ENCODE measurements around the gene SNN.

The SNN gene

GRCh38 chr16:11635113-11635652, 33.1 kb upstream of the SNN start:
- no peak for DNase-seq (ENCODE audit: low read depth in 2 of 2, low spot score in 1 of 2)

GRCh38 chr16:11635679-11636171, 32.5 kb upstream of the SNN start:
- no peak for DNase-seq (ENCODE audit: low read depth in 2 of 2, low spot score in 1 of 2)

- DNase-seq (ENCODE audit: low read depth in 2 of 2, low spot score in 1 of 2) = no peak
Observed at GRCh38 chr16:11636172-11636721, 32.0 kb upstream of the SNN start.

GRCh38 chr16:11637320-11637719, 30.9 kb upstream of the SNN start:
- DNase-seq (ENCODE audit: low read depth in 2 of 2, low spot score in 1 of 2) = no peak

- no peak for DNase-seq (ENCODE audit: low read depth in 2 of 2, low spot score in 1 of 2)
Observed at GRCh38 chr16:11638140-11638539, 30.1 kb upstream of the SNN start.

- no peak for DNase-seq (ENCODE audit: low read depth in 2 of 2, low spot score in 1 of 2)
Observed at GRCh38 chr16:11639008-11639562, 29.2 kb upstream of the SNN start.

GRCh38 chr16:11639925-11640899, 28.0 kb upstream of the SNN start:
- DNase-seq (ENCODE audit: low read depth in 2 of 2, low spot score in 1 of 2) = no peak

- DNase-seq (ENCODE audit: low read depth in 2 of 2, low spot score in 1 of 2) = no peak
Observed at GRCh38 chr16:11640987-11641817, 27.1 kb upstream of the SNN start.

- DNase-seq (ENCODE audit: low read depth in 2 of 2, low spot score in 1 of 2) = no peak
Observed at GRCh38 chr16:11642765-11643116, 25.5 kb upstream of the SNN start.

- DNase-seq (ENCODE audit: low read depth in 2 of 2, low spot score in 1 of 2) = no peak
Observed at GRCh38 chr16:11649276-11649675, 19.0 kb upstream of the SNN start.

- DNase-seq (ENCODE audit: low read depth in 2 of 2, low spot score in 1 of 2) = no peak
Observed at GRCh38 chr16:11650641-11651591, 17.3 kb upstream of the SNN start.

GRCh38 chr16:11651796-11652195, 16.5 kb upstream of the SNN start:
- no peak for DNase-seq (ENCODE audit: low read depth in 2 of 2, low spot score in 1 of 2)

GRCh38 chr16:11655655-11656054, 12.6 kb upstream of the SNN start:
- no peak for DNase-seq (ENCODE audit: low read depth in 2 of 2, low spot score in 1 of 2)

GRCh38 chr16:11657556-11657955, 10.7 kb upstream of the SNN start:
- no peak for DNase-seq (ENCODE audit: low read depth in 2 of 2, low spot score in 1 of 2)

- no peak for DNase-seq (ENCODE audit: low read depth in 2 of 2, low spot score in 1 of 2)
Observed at GRCh38 chr16:11658896-11659708, 9.2 kb upstream of the SNN start.

- no peak for DNase-seq (ENCODE audit: low read depth in 2 of 2, low spot score in 1 of 2)
Observed at GRCh38 chr16:11660565-11660964, 7.7 kb upstream of the SNN start.

- no peak for DNase-seq (ENCODE audit: low read depth in 2 of 2, low spot score in 1 of 2)
Observed at GRCh38 chr16:11662582-11662981, 5.7 kb upstream of the SNN start.

GRCh38 chr16:11665071-11665491, 3.2 kb upstream of the SNN start:
- no peak for DNase-seq (ENCODE audit: low read depth in 2 of 2, low spot score in 1 of 2)

Measured in stimulated activated CD8-positive, alpha-beta memory T cell treated with anti-CD3 and anti-CD28 coated beads, Interleukin-4, amount 100 ng/mL, for 1 hour (primary cell).